Endothelial cell (in vitro differentiated cells): ENCODE data around the gene CCDC127. TPM values are rescaled to one million over a fixed set of nuclear protein-coding genes. Genes with fewer than 3 reads are reported as not detected.

Experiments used
- DNase-seq: peaks from one replicate; pipeline ENCODE4 v3.0.0; 2021; ENCODE audit warnings: low spot score
- H3K27ac Mint-ChIP-seq: one replicate; pipeline ENCODE4 v1.8.0; 2021; ENCODE audit warnings: mixed read lengths, inconsistent platforms; ENCODE audit not compliant: unreplicated experiment
- H3K27me3 Mint-ChIP-seq: one replicate; pipeline ENCODE4 v1.8.0; 2021; ENCODE audit warnings: mild to moderate bottlenecking, moderate library complexity, mixed read lengths, inconsistent platforms; ENCODE audit not compliant: unreplicated experiment
- H3K36me3 Mint-ChIP-seq: one replicate; pipeline ENCODE4 v1.8.0; 2021; ENCODE audit warnings: mild to moderate bottlenecking, low read depth, mixed read lengths, inconsistent platforms; ENCODE audit not compliant: unreplicated experiment
- H3K4me1 Mint-ChIP-seq: one replicate; pipeline ENCODE4 v1.8.0; 2021; ENCODE audit warnings: mild to moderate bottlenecking, mixed read lengths, inconsistent platforms; ENCODE audit not compliant: unreplicated experiment
- H3K4me3 Mint-ChIP-seq: one replicate; pipeline ENCODE4 v1.8.0; 2021; ENCODE audit warnings: mild to moderate bottlenecking, mixed read lengths, inconsistent platforms; ENCODE audit not compliant: unreplicated experiment
- H3K9me3 Mint-ChIP-seq: one replicate; pipeline ENCODE4 v1.8.0; 2021; ENCODE audit warnings: mixed read lengths, inconsistent platforms; ENCODE audit not compliant: unreplicated experiment
- CTCF ChIP-seq: fragments of 200-600 bp; sonication (generic); IDR thresholded peaks from one replicate; pipeline ENCODE4 v1.5.0; 2021; ENCODE audit warnings: antibody characterized with exemption; ENCODE audit not compliant: unreplicated experiment
- total RNA-seq: library from RNA; stranded (reverse); fragmentation: NEBNext Ultra II Directional; extraction: Animal tissue kit (Norgen Biotek cat#: 25700); gene quantifications from one replicate; pipeline ENCODE4 v1.2.1, GENCODE V29; 2021; ENCODE audit not compliant: unreplicated experiment

The CCDC127 gene
- total RNA-seq, 1 donor from 2014 or later, result 8.1 TPM

GRCh38 chr5:160173-160510, 57.8 kb downstream of the CCDC127 start:
- Mint-ChIP-seq H3K27me3 (peaks cover 11% of the 10 kb centered on the region), H3K4me3 (no peak overlapping the region), H3K36me3 (peaks cover 16% of the 10 kb centered on the region), H3K4me1 (peaks cover 9% of the 10 kb centered on the region), H3K27ac (no peak overlapping the region), H3K9me3 (no peaks in the 10 kb centered on the region)
- TF ChIP-seq CTCF, result no peak
- no peak for DNase-seq

DNA sequence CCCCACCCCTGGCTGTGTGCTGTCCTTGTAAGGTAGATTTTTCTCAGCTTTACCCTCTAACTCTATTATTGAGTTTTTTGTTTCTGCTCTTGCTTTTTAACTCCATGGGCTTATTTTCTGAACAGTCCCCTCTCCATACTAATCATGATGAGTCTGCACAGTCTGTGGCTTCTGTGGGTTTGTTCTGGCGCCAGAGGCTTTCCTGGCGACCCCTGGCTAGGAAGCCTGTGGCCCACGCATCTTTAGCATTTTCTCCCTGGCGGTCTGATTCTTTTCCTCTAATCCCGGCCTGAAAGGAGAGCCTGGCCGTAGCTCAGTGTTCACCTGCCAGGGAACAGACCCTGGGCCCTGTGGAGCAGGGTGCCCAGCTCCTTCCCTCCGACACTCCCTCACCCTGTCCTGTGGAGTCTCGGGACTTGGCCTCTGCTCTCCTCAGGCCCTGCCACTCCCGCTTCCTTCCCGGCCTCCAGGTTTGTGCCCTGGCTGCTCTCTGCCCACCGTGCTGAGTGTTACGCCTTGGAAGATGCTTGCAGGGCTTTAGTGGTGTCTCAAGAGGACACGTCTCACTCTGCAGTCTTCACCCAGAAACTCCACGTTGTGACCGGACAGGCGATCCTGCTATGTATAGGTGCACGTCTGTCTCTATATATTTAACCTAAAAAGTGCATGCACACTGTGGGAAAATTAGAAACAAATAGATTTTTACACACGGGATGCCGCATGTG, 58.3 kb downstream of the CCDC127 start:
- Mint-ChIP-seq H3K27ac (no peak overlapping the region), H3K36me3 (peaks cover 16% of the 10 kb centered on the region), H3K9me3 (no peaks in the 10 kb centered on the region)

DNA sequence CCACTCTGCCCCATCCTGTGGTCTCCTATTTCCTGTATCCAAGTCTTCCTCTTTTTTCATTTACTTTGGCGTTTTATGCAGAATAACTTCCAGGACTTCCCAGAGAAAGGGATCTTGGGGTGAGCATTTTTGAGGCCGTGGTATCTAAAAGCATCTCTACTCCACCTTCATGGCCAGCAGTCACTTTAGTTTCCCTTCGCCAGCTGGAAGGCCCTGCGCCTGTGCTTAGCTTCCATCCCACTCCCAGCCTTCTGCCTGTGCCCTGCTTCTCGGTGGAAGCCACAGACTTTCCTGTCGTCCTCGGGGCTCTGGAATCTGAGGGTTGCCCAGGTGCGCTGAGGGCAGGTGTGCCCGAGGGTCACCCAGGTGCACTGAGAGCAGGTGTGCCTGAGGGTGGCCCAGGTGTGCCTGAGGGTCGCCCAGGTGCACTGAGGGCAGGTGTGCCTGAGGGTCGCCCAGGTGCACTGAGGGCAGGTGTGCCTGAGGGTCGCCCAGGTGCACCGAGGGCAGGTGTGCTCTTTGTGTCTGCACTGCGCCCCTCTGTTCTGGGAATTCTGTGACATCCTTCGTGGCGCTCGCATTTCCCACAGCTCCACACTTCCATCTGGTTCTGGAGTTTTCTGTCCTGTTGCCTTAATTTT, 59.0 kb downstream of the CCDC127 start:
- TF ChIP-seq CTCF, result no peak
- Mint-ChIP-seq H3K27me3 (peaks cover 10% of the 10 kb centered on the region), H3K4me3 (no peak overlapping the region), H3K9me3 (no peaks in the 10 kb centered on the region), H3K27ac (no peak overlapping the region), H3K4me1 (peaks cover 12% of the 10 kb centered on the region), H3K36me3 (peaks cover 16% of the 10 kb centered on the region)
- DNase-seq, result no peak

More for the DNA sequence above, 58.3 kb downstream of the CCDC127 start:
- Mint-ChIP-seq H3K4me3 (no peak overlapping the region), H3K27me3 (peaks cover 11% of the 10 kb centered on the region), H3K4me1 (peaks cover 9% of the 10 kb centered on the region)
- DNase-seq, result no peak
- no peak for TF ChIP-seq CTCF

- Mint-ChIP-seq H3K4me1 (peaks cover 12% of the 10 kb centered on the region), H3K27me3 (peaks cover 7% of the 10 kb centered on the region), H3K4me3 (no peak overlapping the region), H3K36me3 (peaks cover 13% of the 10 kb centered on the region), H3K9me3 (no peaks in the 10 kb centered on the region), H3K27ac (no peak overlapping the region)
- TF ChIP-seq CTCF, result no peak
- DNase-seq, result no peak
Measured at GRCh38 chr5:157801-158200, 60.2 kb downstream of the CCDC127 start.

DNA sequence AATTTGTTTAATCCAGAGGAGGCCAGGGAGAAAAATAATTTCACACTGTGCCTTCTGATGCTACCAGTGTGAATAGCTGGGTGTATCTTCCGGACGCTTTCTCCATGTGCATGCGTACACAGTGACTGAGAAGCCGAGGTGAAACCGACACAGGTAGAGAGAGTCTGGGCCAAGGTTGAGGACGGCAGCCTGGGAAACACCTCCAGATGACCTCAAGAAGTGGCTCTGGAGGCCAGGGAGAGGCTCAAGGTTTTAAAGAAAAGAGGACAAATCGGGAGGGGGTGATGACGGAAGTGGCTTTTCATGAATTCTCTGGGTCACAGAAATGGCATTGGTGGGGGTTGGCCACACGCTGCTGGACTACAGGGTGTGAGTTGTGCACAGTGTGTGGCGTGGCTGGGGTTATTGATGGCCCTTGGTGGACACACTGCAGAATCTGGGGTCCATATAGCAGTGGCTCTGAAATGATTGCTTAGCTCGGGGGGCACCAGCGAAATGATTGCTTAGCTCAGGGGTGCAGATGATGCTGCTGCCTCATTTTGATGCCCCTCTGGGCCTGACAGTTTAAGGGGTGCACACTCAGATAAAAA, 60.7 kb downstream of the CCDC127 start:
- TF ChIP-seq CTCF, result no peak
- DNase-seq, result no peak
- H3K9me3 Mint-ChIP-seq, result no peaks in the 10 kb centered on the region

More for the DNA sequence above, 60.7 kb downstream of the CCDC127 start:
- no peak overlapping the region for H3K4me3 Mint-ChIP-seq
- H3K27ac Mint-ChIP-seq, result no peak overlapping the region
- peaks cover 8% of the 10 kb centered on the region for H3K27me3 Mint-ChIP-seq
- peaks cover 13% of the 10 kb centered on the region for H3K36me3 Mint-ChIP-seq
- peaks cover 12% of the 10 kb centered on the region for H3K4me1 Mint-ChIP-seq
